ENCODE measurements around the gene TMUB2.

The TMUB2 gene

DNA sequence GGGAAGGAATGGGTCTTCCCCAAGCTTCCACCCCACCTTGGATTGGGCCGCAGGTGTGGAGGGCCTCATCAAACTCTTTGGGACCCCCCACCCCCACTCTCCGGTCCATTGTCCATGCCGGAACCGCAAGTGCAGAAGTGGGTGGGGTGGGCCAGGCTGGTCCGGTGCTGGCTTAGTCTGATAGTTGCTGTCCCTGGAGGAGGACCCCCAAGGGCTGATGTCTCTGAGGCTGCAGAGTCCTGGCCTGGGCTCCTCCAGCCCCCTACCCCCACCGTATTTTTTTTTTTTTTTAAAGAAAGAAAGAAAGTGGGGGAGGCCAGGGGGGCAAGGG, 20.0 kb downstream of the TMUB2 start:
- peaks cover 44% of the 10 kb centered on the region for H3K36me3 Mint-ChIP-seq
- H3K4me3 Mint-ChIP-seq = no peak overlapping the region
- H3K9me3 Mint-ChIP-seq = no peaks in the 10 kb centered on the region
- no peak for ATAC-seq
- no peaks in the 10 kb centered on the region for H3K27me3 Mint-ChIP-seq
- peaks cover 48% of the 10 kb centered on the region for H3K4me1 Mint-ChIP-seq
- H3K27ac Mint-ChIP-seq = no peak overlapping the region

DNA sequence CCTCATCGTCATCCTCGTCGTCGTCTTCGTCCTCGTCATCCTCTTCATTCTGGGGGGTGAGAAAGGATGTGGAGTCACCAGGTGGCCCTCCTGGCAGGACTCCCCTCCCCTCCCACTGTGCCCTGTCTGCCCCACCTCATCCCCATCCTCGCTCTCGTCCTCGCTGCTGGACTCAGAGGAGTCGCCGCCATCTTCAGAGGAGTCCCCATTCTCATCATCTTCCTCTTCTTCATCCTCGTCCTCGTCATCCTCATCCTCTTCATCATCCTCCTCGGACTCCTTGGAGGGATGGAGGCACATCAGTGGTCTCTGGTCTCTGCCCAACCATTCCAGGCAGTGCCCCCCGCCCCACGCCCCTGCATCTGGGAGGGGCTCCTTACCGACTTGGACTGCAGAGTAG, 20.5 kb downstream of the TMUB2 start:
- no peak for ATAC-seq
- Mint-ChIP-seq H3K27ac (no peak overlapping the region), H3K4me1 (peaks cover 51% of the 10 kb centered on the region), H3K9me3 (no peaks in the 10 kb centered on the region), H3K4me3 (no peak overlapping the region), H3K27me3 (no peaks in the 10 kb centered on the region), H3K36me3 (peaks cover 45% of the 10 kb centered on the region)

DNA sequence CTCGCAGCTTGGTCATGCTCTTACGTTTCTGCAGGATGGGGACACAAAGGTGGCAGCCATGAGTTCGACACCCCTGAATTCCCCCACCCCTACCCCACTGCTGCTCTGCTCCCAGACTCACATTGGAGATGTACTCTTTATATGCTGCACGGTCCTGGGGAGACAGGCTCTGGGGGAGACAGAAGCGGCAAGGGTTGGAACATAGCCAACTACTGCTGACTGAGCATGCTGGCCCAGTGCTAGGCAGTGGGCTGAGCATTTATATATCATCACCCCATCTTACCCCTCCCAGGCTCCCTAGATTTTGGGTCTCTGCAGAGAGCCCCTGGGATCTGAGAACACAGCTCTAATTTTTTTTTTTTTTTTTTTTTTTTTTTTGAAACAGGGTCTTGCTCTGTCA, 21.0 kb downstream of the TMUB2 start:
- Mint-ChIP-seq H3K27me3 (no peaks in the 10 kb centered on the region), H3K36me3 (peaks cover 46% of the 10 kb centered on the region), H3K9me3 (no peaks in the 10 kb centered on the region), H3K4me3 (no peak overlapping the region), H3K27ac (no peak overlapping the region), H3K4me1 (peaks cover 50% of the 10 kb centered on the region)
- no peak for ATAC-seq

DNA sequence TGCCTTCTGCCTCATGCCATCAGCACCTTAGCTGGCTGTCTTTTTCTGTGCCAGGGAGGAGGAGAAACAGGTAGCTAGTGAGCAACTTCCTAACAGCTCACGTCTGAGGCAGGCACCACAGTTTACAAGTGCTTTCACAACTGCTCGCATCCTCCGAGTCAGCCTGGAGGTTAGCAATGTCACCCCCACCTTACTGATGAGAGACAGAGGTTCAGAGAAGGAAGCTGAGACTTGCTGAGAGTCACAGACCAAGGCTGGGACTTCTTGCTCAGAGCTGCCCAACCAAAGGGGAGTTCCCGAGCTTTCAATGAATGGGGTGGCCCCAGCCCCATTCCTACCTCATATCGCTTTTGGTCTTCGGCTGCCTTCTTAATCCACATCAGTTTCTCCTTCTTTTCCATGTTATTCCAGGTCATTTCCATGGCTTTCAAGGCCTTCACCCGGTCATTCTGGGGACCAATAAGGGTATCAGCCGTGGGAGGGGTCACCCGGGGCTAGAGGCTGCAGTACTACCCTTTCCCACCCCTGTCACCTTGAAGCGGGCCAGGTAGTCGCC, 23.1 kb downstream of the TMUB2 start:
- Mint-ChIP-seq H3K9me3 (no peaks in the 10 kb centered on the region), H3K4me1 (peaks cover 56% of the 10 kb centered on the region), H3K27me3 (no peaks in the 10 kb centered on the region), H3K27ac (peak overlapping the region; percentile 87), H3K36me3 (peaks cover 67% of the 10 kb centered on the region), H3K4me3 (peak overlapping the region; percentile 73)
- peak; percentile 39 for ATAC-seq

DNA sequence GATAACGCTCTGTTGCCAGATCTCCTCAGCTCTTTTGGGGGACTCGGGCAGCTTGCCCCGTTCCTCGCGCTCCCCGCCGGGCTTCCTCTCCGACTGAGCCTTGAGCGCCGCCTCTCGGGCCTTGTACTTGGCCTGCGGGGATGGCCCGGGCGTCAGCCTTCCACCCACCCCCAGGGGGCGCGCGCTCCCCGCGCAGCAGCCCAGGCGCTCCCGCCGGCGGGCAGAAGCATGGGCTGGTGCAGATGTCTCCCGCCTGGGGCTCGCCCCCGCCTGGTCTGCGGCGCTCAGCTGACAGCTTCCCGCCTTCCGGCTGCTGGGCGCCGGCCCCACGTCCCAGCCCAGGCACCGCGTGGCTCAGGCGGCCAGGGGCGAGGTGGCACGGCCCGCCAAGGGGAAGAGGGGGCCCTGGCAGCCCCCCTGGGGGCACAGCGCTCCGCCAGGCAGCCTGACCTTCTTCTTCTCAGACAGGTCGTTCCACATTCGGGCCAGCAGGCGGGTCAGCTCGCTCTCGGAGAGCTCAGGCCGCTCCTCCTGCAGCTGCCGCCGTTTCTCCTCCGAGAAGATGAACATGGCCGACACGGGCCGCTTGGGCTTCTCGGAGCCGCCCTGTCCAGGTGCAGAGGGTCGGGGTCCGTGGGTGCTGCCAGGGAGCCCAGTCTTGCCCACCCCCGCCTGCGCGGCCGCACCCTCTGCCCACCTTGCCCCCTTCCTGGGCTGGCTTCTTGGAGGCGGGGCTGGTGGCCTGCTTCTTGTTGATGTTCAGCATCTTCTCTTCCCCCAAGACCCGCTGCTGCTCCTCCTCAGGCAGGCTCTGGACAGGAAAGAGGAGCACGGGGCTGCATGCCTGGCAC, 23.8 kb downstream of the TMUB2 start:
- Mint-ChIP-seq H3K27ac (peak overlapping the region; percentile 87), H3K9me3 (no peaks in the 10 kb centered on the region), H3K36me3 (peaks cover 74% of the 10 kb centered on the region), H3K27me3 (no peaks in the 10 kb centered on the region), H3K4me1 (peaks cover 63% of the 10 kb centered on the region), H3K4me3 (peak overlapping the region; percentile 73)
- peak; percentile 98 for ATAC-seq

DNA sequence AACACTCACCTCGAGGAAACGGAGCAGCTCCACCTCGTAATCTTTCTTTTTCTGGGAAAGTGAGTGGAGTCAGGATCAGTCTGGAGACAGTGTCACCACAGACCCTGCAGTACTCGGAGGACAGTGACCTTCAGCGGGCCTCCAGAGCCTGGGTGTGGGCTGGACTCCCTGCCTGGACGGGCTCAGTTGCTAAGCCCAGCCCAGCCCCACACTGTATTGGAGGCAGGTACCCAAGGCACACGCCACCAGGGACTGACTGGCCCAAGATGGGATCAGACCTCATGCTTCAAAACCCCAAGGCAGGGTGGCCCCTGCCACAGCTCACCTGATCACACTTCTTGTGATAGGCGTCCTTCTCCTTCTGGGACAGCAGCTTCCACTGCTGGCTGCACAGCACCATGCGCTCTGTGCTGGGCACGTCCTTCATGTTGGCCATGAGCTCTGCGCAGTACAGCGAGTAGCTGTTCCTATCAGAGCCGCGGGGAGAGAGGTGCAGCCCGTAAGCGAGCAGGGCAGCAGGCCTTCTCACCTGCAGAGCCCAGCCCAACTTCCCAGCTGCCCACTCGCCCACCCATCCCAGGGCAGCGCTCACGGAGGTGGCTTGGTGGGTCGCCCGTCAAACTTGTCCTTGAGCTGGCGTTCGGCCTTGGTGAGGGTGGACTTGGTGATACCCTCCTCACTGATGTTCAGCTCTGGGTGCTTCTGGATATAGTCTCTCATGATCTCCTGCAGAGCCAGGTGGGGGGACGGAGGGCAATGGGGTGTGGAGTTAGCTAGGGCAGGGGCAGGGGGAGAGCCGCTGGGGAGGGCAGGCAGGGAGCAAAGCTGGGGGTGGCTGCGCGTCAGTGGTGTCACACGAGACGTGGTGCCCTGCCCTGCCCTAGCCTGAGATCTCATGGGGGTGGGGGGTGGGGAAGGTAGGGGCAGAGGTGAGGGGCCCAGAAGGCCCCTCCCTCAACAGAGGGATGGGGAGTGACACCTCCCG, 24.8 kb downstream of the TMUB2 start:
- Mint-ChIP-seq H3K4me1 (peaks cover 73% of the 10 kb centered on the region), H3K4me3 (no peak overlapping the region), H3K27ac (peak overlapping the region; percentile 87), H3K9me3 (no peaks in the 10 kb centered on the region), H3K27me3 (no peaks in the 10 kb centered on the region), H3K36me3 (peaks cover 77% of the 10 kb centered on the region)
- no peak for ATAC-seq

DNA sequence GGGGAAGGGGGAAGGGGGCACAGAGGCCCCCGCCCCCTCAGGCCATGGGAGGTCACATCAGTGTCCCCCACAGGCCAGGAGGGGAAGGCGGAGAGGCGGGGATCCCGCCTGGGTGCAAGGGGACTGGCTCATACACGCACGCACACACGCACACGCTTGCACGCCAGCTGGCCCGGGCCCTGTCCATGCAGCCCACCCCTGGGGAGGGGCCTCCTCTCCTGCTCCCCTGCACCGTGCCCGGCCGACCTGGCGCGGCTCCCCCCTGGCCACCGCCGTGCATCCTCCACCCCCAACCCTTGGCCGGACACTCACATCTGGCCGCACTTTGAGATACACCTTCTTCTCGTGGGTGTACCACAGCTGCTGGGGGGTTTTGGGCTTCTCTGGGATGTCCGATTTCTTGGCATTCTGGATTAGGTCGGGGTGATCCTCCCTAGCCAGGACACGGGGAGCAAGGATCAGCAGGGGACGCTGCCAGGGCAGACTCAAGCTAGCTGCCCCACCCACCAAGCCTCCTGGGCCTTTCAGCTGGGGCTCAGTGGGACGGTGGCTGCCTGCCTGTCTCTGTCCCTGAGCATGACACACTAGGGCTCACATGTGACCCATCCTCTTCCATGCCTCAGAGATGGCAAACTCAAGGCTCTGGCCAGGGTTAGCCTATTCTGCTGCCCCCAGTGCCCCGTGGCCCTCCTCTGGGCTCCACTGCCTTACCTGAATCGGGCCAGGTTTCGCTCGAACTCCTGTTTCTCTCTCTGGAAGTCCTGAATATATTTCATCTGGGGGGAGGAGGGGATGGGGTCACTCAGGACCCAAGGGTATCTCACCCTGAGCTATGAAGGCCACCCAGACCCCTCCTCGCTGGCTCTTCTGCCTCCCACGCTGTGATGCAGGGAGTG, 26.0 kb downstream of the TMUB2 start:
- Mint-ChIP-seq H3K36me3 (peaks cover 73% of the 10 kb centered on the region), H3K4me3 (no peak overlapping the region), H3K27ac (peak overlapping the region; percentile 79), H3K9me3 (no peaks in the 10 kb centered on the region), H3K4me1 (peaks cover 85% of the 10 kb centered on the region), H3K27me3 (no peaks in the 10 kb centered on the region)
- ATAC-seq = no peak

DNA sequence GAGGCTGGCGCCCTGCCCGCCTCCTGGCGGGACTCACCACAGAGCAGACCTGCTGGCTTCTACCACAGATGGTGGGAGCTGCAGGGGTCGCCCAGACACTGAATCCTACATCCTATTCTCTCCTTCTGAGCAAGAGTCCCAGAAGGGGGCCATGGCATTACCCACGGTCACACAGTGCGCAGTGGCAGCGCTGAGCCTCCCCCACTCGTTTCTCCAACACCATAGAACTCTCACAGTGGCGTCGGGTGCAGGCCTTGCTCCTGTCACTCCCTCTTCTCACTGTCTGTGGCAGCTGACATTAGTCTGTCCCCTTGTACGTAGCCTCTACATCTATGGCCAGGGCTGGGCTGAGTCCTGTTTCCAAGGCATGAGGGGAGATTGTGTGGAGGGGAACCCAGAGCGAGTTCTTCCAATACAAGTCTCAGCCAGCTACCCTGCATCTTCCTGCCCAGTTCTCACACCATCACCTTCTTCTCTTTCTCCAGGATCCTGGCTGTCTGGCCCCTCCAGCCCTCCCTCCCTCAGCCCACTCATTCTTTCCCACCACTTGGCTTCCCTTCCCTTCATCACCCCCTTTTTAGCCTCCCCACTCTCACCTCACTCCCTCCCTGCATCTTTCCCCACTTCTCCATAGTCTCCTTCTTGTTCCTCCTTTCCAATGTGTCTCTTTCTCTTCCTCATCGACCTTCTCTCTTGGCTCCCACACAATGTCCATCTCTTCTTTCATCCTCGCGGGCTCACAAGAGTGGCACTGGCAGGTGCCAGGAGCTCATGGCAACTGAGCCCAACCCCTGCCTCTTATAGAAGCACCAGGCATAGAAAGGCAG, 26.8 kb downstream of the TMUB2 start:
- no peak for ATAC-seq
- Mint-ChIP-seq H3K27me3 (no peaks in the 10 kb centered on the region), H3K36me3 (peaks cover 65% of the 10 kb centered on the region), H3K4me3 (no peak overlapping the region), H3K4me1 (peaks cover 82% of the 10 kb centered on the region), H3K27ac (peak overlapping the region; percentile 79), H3K9me3 (no peaks in the 10 kb centered on the region)

DNA sequence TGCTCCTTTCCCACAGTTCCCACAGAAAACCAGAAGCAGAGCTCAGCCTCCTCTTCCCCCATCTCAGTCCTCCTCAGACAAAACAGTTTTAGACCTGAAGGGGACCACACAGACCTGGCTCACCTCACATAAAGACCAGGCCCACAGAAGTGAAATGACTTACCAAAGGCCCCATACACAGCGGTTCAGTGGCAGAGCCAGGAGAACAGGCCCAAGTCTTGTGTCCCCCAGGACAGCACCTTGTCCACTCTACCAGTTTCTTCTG, 27.4 kb downstream of the TMUB2 start:
- Mint-ChIP-seq H3K9me3 (no peaks in the 10 kb centered on the region), H3K36me3 (peaks cover 63% of the 10 kb centered on the region), H3K27ac (peak overlapping the region; percentile 79), H3K4me1 (peaks cover 81% of the 10 kb centered on the region), H3K27me3 (no peaks in the 10 kb centered on the region), H3K4me3 (no peak overlapping the region)
- no peak for ATAC-seq

DNA sequence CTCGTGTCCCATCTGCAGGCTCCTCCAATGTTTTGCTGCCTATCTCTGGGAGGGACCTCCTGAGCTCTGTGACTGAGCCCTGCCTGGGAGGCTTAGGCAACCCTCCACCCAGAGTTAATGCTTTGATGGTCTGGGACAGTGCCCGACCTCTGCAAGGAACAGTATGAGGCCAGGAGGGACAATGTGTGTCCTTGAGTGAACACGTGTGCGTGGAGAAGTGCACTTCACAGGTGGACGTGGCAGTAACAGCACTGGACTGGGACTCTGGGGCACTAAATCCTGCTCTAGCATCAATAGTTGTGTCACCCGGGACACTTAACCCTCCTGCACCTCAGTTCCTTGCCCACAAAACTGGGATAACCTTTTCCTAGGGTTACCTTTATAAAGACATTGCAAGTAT, 28.1 kb downstream of the TMUB2 start:
- H3K27me3 Mint-ChIP-seq = no peaks in the 10 kb centered on the region
- H3K27ac Mint-ChIP-seq = peak overlapping the region; percentile 79
- H3K4me1 Mint-ChIP-seq = peaks cover 74% of the 10 kb centered on the region
- no peak overlapping the region for H3K4me3 Mint-ChIP-seq
- H3K36me3 Mint-ChIP-seq = peaks cover 57% of the 10 kb centered on the region
- no peaks in the 10 kb centered on the region for H3K9me3 Mint-ChIP-seq
- no peak for ATAC-seq

DNA sequence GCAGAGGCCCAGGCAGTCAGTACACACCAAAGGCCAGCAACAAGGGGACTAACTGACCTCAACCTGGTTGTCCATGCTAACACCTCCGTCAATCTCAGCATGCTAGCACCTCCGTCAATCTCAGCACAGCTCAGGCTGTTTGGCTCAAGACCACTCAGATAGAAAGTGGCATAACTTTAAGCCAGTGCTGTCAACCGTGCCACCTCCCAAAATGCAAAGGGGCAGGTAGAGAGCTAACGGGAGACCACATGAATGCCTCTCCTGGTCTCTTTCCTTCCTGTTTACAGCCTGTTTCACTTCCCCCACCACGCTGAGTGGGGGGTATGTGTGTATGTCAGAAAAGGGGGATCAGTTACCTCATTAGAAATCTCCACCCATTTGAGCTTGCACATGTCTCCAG, 29.4 kb downstream of the TMUB2 start:
- Mint-ChIP-seq H3K4me3 (peak overlapping the region; percentile 89), H3K4me1 (peaks cover 63% of the 10 kb centered on the region), H3K36me3 (peaks cover 50% of the 10 kb centered on the region), H3K27ac (peak overlapping the region; percentile 79), H3K27me3 (no peaks in the 10 kb centered on the region), H3K9me3 (no peaks in the 10 kb centered on the region)
- ATAC-seq = peak; percentile 49

DNA sequence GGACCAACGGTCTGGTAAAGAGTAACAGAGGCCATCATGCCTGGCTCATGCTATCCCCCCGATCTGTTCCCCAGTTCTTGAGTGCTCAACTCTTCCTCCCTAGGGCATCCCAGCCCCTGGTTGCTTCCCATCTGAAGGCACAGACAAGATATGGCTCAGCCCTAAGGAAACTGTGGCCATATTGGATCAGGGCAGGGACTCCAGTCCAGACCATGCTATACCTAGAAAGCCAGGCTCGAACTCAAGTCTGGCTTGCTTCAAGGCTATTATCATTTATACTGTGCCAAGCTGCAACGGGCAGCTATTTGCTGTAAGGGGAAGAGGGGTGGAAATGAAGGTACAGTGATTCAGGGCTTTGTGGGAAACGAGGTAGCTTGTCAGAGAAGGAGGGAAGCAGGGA, 29.9 kb downstream of the TMUB2 start:
- peak overlapping the region; percentile 89 for H3K4me3 Mint-ChIP-seq
- H3K4me1 Mint-ChIP-seq = peaks cover 58% of the 10 kb centered on the region
- H3K27me3 Mint-ChIP-seq = no peaks in the 10 kb centered on the region
- peak overlapping the region; percentile 79 for H3K27ac Mint-ChIP-seq
- H3K36me3 Mint-ChIP-seq = peaks cover 44% of the 10 kb centered on the region
- ATAC-seq = no peak
- no peaks in the 10 kb centered on the region for H3K9me3 Mint-ChIP-seq

DNA sequence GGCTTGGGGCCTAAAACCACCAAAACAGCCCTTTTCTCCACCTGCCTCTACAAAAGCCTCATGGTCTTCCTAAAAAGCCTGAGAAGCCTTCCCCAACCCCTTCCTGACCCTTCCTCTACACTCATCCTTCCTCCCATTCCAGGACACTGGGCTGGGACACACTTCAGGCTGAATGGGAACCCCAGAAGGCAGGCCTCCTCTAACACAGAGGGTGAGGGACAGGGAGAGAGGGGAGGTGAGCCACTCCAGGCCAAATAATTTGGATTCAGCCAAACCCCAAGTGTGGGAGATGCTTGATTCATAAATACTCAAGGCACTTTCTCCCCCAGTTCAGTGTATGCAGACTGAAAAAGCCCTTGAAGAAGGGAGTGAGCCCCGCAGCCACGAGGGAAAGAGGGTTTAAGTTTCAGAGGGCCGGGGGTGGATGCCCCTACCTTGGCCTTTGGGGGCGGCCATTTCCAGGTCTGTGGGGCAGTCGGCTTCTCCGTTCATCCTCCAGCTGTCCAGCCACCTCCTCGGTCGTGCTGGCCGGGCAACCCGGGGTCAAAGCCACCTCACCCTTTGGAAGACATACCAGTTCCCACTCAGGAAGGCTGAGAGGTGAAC, 31.1 kb downstream of the TMUB2 start:
- H3K27ac Mint-ChIP-seq = peak overlapping the region; percentile 79
- H3K4me3 Mint-ChIP-seq = peak overlapping the region; percentile 89
- peaks cover 41% of the 10 kb centered on the region for H3K36me3 Mint-ChIP-seq
- H3K27me3 Mint-ChIP-seq = no peaks in the 10 kb centered on the region
- peaks cover 59% of the 10 kb centered on the region for H3K4me1 Mint-ChIP-seq
- ATAC-seq = no peak
- H3K9me3 Mint-ChIP-seq = no peaks in the 10 kb centered on the region

Measured in stimulated activated memory B cell treated with anti-CD40 and anti-IgM and Interleukin-4, amounts not matched to agents 10 μg/mL and 1 μg/mL and 100 μg/mL, for 72 hours (primary cell).